Stomach smooth muscle (tissue), 2 donors: ENCODE measurements around the gene GOLPH3L.

Experiments
- H3K27ac ChIP-seq: one replicate; pipeline ENCODE4 v1.7.0; 2013; ENCODE audit warnings: mild to moderate bottlenecking, low read length, inconsistent platforms
- H3K27me3 ChIP-seq, 2 donors: one replicate each; pipeline ENCODE4 v1.7.0; 2013; ENCODE audit warnings: low read length in 2 of 2; ENCODE audit not compliant: insufficient read depth in 2 of 2, control insufficient read depth in 1 of 2
- H3K36me3 ChIP-seq, 2 donors: one replicate each; pipeline ENCODE4 v1.7.0; 2013; ENCODE audit warnings: low read length in 2 of 2; ENCODE audit not compliant: control insufficient read depth in 2 of 2, insufficient read depth in 2 of 2
- H3K4me1 ChIP-seq: one replicate; pipeline ENCODE4 v1.7.0; 2013; ENCODE audit warnings: low read length; ENCODE audit not compliant: control insufficient read depth, insufficient read depth
- H3K4me3 ChIP-seq, 2 donors: one replicate each; pipeline ENCODE4 v1.7.0; 2013; ENCODE audit warnings: low read length in 2 of 2
- H3K9ac ChIP-seq, 2 donors: one replicate each; pipeline ENCODE4 v1.7.0; 2013; ENCODE audit warnings: low read length in 2 of 2, mild to moderate bottlenecking in 1 of 2
- H3K9me3 ChIP-seq, 2 donors: one replicate each; pipeline ENCODE4 v1.7.0; 2013; ENCODE audit warnings: low read length in 2 of 2; ENCODE audit not compliant: control insufficient read depth in 2 of 2
- donor health status: healthy.
- donor health status: Pancreatic carcinoma.

The GOLPH3L gene

DNA sequence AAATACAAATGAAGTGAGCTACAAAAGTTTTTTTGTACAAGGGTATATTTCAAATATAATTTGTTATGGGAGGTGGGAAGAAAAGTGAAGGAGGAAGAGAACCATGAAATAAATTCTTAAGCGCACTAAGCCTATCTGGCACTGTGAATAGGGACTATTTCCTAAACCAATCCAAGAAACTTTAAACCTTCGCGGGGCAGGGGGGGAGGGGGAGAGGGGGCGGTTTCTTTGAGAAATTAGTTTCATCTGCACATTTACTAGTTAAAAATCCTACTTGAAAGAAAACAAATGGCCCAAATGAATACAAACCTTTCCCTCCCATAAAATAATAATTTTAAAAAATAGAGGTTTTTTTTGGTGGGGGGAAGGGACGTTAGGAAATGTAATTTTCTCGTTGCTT lies 364 bp downstream of the GOLPH3L start:
- Histone ChIP-seq H3K4me1 (peaks cover 3% of the 10 kb centered on the region), H3K9ac (peak overlapping the region; percentile 52 to 62), H3K9me3 (no peaks in the 10 kb centered on the region), H3K4me3 (peak overlapping the region; percentile 87 to 97), H3K27me3 (no peaks in the 10 kb centered on the region), H3K36me3 (peaks cover 0 to 3% of the 10 kb centered on the region in 2 donors), H3K27ac (no peak overlapping the region)

- Histone ChIP-seq H3K36me3 (peaks cover 0 to 3% of the 10 kb centered on the region in 2 donors), H3K4me3 (peak overlapping the region; percentile 46 to 87), H3K4me1 (peaks cover 3% of the 10 kb centered on the region), H3K27ac (no peak overlapping the region), H3K27me3 (no peaks in the 10 kb centered on the region), H3K9me3 (no peaks in the 10 kb centered on the region), H3K9ac (no peak overlapping the region)
These were observed 792 bp downstream of the GOLPH3L start for GRCh38 chr1:150696162-150696561.

DNA sequence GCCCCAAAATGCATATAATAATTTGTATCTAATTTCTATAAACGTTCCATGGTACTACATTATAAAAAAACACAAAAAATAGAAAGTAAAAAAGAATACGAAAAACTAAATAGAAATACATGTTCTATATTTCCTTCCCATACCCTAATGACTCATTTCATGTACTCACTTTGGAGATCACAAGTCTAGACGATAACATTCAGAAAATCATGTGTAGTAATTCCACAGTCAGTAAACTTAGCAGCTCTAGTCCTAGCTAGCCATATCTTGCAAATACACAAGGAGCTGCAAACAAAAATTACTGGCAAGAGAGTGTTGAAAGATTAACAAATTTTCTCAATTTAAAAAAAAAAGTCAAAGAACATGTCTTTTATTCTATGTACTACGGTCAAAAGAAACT lies 1.4 kb downstream of the GOLPH3L start:
- Histone ChIP-seq H3K4me1 (peaks cover 3% of the 10 kb centered on the region), H3K27ac (no peak overlapping the region), H3K36me3 (peaks cover 0 to 3% of the 10 kb centered on the region in 2 donors), H3K27me3 (no peaks in the 10 kb centered on the region), H3K9me3 (no peaks in the 10 kb centered on the region), H3K9ac (no peak overlapping the region), H3K4me3 (peak overlapping the region in 1 of 2 donors; percentile 87)

- peaks cover 4 to 6% of the 10 kb centered on the region in 2 donors for H3K36me3 ChIP-seq
- H3K9ac ChIP-seq = no peak overlapping the region
- H3K27ac ChIP-seq = no peak overlapping the region
- no peak overlapping the region for H3K4me3 ChIP-seq
- no peaks in the 10 kb centered on the region for H3K9me3 ChIP-seq
- H3K4me1 ChIP-seq = peaks cover 3% of the 10 kb centered on the region
- H3K27me3 ChIP-seq = no peaks in the 10 kb centered on the region
These were observed 4.2 kb downstream of the GOLPH3L start for GRCh38 chr1:150692720-150693119.

DNA sequence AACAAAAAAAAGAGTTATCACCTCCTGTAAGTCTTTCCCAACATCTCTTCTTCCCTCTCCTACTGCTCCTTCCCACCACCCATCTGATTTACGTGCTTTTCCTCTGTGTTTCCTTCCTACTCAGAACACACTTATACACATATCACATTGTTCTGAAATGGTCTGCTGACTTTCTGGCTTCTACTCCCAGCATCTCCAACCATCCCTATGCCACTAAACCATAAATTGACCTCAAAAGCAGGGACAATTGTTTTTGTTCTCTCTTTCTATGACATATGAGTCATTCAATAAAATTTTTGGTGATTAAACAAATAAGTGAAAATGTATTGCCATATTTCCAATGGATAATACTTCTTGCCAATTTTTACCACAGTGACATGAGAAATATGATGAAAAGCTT lies 8.2 kb downstream of the GOLPH3L start:
- Histone ChIP-seq H3K4me1 (no peaks in the 10 kb centered on the region), H3K36me3 (peaks cover 4% of the 10 kb centered on the region in 2 donors), H3K9ac (no peak overlapping the region), H3K27ac (no peak overlapping the region), H3K27me3 (no peaks in the 10 kb centered on the region), H3K9me3 (no peaks in the 10 kb centered on the region), H3K4me3 (no peak overlapping the region)

GRCh38 chr1:150686275-150686674 lies 10.7 kb downstream of the GOLPH3L start:
- peaks cover 4 to 6% of the 10 kb centered on the region in 2 donors for H3K36me3 ChIP-seq
- H3K27ac ChIP-seq = no peak overlapping the region

GRCh38 chr1:150683914-150684313 lies 13.0 kb downstream of the GOLPH3L start:
- Histone ChIP-seq H3K36me3 (peaks cover 3 to 7% of the 10 kb centered on the region in 2 donors), H3K27me3 (no peaks in the 10 kb centered on the region), H3K27ac (no peak overlapping the region), H3K9ac (no peak overlapping the region), H3K4me1 (no peaks in the 10 kb centered on the region), H3K4me3 (no peak overlapping the region), H3K9me3 (no peaks in the 10 kb centered on the region)

More at GRCh38 chr1:150686275-150686674, 10.7 kb downstream of the GOLPH3L start:
- no peaks in the 10 kb centered on the region for H3K4me1 ChIP-seq
- H3K9ac ChIP-seq = no peak overlapping the region
- H3K27me3 ChIP-seq = no peaks in the 10 kb centered on the region
- H3K4me3 ChIP-seq = no peak overlapping the region
- no peaks in the 10 kb centered on the region for H3K9me3 ChIP-seq

- Histone ChIP-seq H3K9ac (no peak overlapping the region), H3K36me3 (peaks cover 0 to 3% of the 10 kb centered on the region in 2 donors), H3K4me3 (no peak overlapping the region), H3K27me3 (no peaks in the 10 kb centered on the region), H3K27ac (no peak overlapping the region), H3K9me3 (no peaks in the 10 kb centered on the region), H3K4me1 (no peaks in the 10 kb centered on the region)
These were observed 18.0 kb downstream of the GOLPH3L start for GRCh38 chr1:150678988-150679387.

GRCh38 chr1:150674881-150675280 lies 22.1 kb downstream of the GOLPH3L start:
- no peak overlapping the region for H3K27ac ChIP-seq
- no peaks in the 10 kb centered on the region for H3K9me3 ChIP-seq
- H3K36me3 ChIP-seq = no peaks in the 10 kb centered on the region
- H3K4me1 ChIP-seq = no peaks in the 10 kb centered on the region
- H3K4me3 ChIP-seq = no peak overlapping the region
- no peaks in the 10 kb centered on the region for H3K27me3 ChIP-seq
- H3K9ac ChIP-seq = no peak overlapping the region

DNA sequence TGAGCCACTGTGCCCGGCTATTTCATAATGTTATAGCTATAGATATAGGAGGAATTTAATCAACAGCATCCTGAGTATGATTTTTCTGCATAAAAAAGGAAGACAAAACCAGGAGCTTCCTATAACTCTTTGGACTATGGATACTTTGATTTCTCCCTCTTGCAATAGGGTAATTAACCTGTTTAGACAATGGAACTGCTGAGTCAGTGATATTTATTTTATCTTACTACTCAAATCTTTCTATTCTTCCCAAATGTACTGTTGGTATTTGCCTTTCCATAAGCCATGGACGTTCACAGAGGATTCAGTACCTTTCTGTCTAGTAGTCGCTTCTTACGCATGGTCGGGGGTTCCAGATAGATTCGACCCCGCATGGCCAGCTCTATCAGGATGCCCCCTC lies 33.6 kb downstream of the GOLPH3L start:
- no peaks in the 10 kb centered on the region for H3K27me3 ChIP-seq
- no peaks in the 10 kb centered on the region for H3K4me1 ChIP-seq
- no peak overlapping the region for H3K4me3 ChIP-seq
- H3K27ac ChIP-seq = no peak overlapping the region
- H3K9me3 ChIP-seq = no peaks in the 10 kb centered on the region
- peaks cover 7 to 10% of the 10 kb centered on the region in 2 donors for H3K36me3 ChIP-seq
- H3K9ac ChIP-seq = no peak overlapping the region

DNA sequence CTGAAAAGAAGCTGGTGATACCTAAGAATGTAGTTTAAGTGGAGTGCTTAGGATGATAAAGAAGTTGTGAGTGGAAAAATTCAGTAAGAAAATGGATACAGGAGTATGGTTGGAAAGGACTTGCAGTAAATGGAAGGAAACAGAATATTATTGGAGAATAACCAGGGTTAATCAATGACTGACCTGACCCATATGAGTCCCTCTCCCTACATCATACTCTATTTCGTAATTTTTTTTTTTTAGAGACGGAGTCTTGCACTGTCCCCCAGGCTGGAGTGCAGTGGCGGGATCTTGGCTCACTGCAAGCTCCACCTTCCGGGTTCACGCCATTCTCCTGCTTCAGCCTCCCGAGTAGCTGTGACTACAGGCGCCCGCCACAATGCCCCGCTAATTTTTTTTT lies 34.1 kb downstream of the GOLPH3L start:
- no peak overlapping the region for H3K9ac ChIP-seq
- no peaks in the 10 kb centered on the region for H3K27me3 ChIP-seq
- no peaks in the 10 kb centered on the region for H3K9me3 ChIP-seq
- no peak overlapping the region for H3K4me3 ChIP-seq
- peaks cover 7 to 12% of the 10 kb centered on the region in 2 donors for H3K36me3 ChIP-seq
- no peaks in the 10 kb centered on the region for H3K4me1 ChIP-seq
- H3K27ac ChIP-seq = no peak overlapping the region
